Ovary (tissue), 3 donors: Measurements from ENCODE around the gene GOLIM4.

ENCODE experiments used
- CTCF ChIP-seq, 3 donors: fragments of 450-650 bp in 2 of 3; fragments of 200-600 bp in 1 of 3; IDR thresholded peaks; one replicate each; pipeline versions ENCODE4 v1.5.1 to v1.8.0; 2016 to 2022; ENCODE audit warnings: antibody characterized with exemption in 3 of 3, mild to moderate bottlenecking in 1 of 3
- EP300 ChIP-seq: sonication (generic); formaldehyde crosslinking; IDR thresholded peaks from one replicate; pipeline ENCODE4 v1.6.1; 2017; ENCODE audit warnings: antibody characterized with exemption
- POLR2A ChIP-seq: fragments of 450-650 bp; IDR thresholded peaks from one replicate; pipeline ENCODE4 v1.6.1; 2017; ENCODE audit warnings: antibody characterized with exemption, mild to moderate bottlenecking, moderate library complexity
- donor health status: DM: no; HTN: no; CAD: no.

DNA sequence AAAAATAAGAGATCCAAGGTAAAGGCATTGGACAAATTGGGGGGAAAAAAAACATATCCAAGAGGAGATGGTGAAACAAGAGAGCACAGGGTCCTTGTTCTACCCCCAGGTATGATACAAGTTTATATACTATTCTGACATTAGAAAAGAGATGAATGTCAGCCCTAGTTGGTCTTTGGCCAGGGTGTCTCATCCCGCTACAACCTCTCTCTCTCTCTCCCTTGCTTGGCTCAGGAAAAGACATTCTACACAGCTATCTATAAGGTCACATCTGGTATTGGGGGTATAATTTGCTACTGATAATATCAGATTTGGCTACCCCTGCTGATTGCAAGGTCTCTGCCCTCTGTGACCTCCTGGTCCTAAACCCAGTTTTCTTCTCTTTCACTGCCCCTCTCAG, 117.2 kb downstream of the GOLIM4 start:
- TF ChIP-seq CTCF (IDR thresholded peaks at IDR 0.05): no peak
- TF ChIP-seq POLR2A: no peak
- no peak for TF ChIP-seq EP300
